ENCODE data around the gene NMD3. TPM values are rescaled to one million over a fixed set of nuclear protein-coding genes. Genes with fewer than 3 reads are reported as not detected.

NMD3 gene
- total RNA-seq, 1 experiment from 2014 or later: 71.9 TPM

DNA sequence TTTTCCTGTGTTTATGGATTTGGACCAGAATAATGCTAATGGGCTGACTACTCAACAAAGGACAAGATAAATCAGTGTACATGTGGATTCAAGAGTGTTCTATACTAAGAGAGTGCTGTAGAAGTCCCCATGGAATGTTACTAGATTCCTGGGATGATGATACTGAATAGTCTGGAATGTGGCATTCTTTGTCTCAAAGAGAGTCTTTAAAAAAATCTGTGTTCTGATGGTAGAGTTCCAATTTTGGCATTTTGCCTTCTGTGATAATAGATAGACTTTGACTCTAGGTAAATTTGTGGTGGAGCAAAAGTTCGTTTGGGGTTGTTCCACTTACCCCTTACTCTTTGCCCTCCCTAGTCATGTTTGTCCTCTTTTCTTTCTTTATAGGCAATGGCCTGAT, 43.7 kb downstream of the NMD3 start:
- no peaks in the 10 kb centered on the region; the same call in 1 of the 2 replicates for H3K79me2 ChIP-seq (ENCODE audit: low read length)
- H3K27ac ChIP-seq (ENCODE audit: low read length): no peak overlapping the region
- H3K27me3 ChIP-seq (ENCODE audit: low read length): no peaks in the 10 kb centered on the region
- H3K4me3 ChIP-seq (ENCODE audit: low read length): no peak overlapping the region
- no peak overlapping the region for H2AFZ ChIP-seq (ENCODE audit: low read length)
- H3K4me1 ChIP-seq (ENCODE audit: low read length): no peaks in the 10 kb centered on the region
- peaks cover 37% of the 10 kb centered on the region for H3K36me3 ChIP-seq (ENCODE audit: insufficient read depth, low read length)
- DNase-seq: no peak
- no peaks in the 10 kb centered on the region for H4K20me1 ChIP-seq (ENCODE audit: insufficient read depth, low read depth, low read length)
- no peak overlapping the region for H3K9ac ChIP-seq (ENCODE audit: low read length)
- no peak overlapping the region for H3K4me2 ChIP-seq (ENCODE audit: low read depth, low read length, poor library complexity, severe bottlenecking)
- H3K9me3 ChIP-seq (ENCODE audit: low read length): no peaks in the 10 kb centered on the region
- no peaks in the 10 kb centered on the region for H3K9me2 ChIP-seq (replicated peaks; ENCODE audit: insufficient read depth, low read length)

DNA sequence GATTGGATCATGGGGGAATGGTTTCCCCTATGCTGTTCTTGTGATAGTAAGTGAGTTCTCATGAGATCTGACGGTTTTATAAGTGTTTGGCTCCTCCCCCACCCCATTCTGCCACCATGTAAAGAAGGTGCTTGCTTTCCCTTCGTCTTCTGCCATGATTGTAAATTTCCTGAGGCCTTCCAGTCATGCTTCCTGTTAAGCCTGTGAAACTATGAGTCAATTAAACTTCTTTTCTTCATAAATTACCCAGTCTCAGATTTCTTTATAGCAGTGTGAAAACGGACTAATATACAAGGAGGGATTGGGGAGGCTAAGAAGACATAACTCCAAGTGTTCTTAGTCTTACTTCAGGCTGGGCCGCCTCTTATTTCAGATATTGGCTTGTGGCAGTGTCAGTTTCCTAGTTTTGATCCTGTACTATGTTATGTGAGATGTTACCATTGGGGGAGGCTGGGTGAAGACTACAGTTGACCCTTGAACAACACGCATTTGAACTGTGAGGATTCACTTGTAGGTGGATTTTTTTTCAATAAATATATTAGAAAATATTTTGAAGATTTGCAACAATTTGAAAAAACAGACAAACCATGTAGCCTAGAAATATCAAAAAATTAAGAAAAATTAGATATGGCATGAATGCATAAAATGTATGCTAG, 44.9 kb downstream of the NMD3 start:
- Histone ChIP-seq H3K4me2 (ENCODE audit: low read depth, low read length, poor library complexity, severe bottlenecking) (no peak overlapping the region), H3K36me3 (ENCODE audit: insufficient read depth, low read length) (peaks cover 27% of the 10 kb centered on the region), H4K20me1 (ENCODE audit: insufficient read depth, low read depth, low read length) (no peaks in the 10 kb centered on the region), H3K9ac (ENCODE audit: low read length) (no peak overlapping the region), H3K4me3 (ENCODE audit: low read length) (no peak overlapping the region), H3K9me2 (replicated peaks; ENCODE audit: insufficient read depth, low read length) (no peaks in the 10 kb centered on the region), H3K27ac (ENCODE audit: low read length) (no peak overlapping the region), H3K9me3 (ENCODE audit: low read length) (no peaks in the 10 kb centered on the region), H3K27me3 (ENCODE audit: low read length) (no peaks in the 10 kb centered on the region), H3K79me2 (ENCODE audit: low read length) (no peaks in the 10 kb centered on the region; the same call in 1 of the 2 replicates), H2AFZ (ENCODE audit: low read length) (no peak overlapping the region), H3K4me1 (ENCODE audit: low read length) (no peaks in the 10 kb centered on the region)
- DNase-seq: no peak

DNA sequence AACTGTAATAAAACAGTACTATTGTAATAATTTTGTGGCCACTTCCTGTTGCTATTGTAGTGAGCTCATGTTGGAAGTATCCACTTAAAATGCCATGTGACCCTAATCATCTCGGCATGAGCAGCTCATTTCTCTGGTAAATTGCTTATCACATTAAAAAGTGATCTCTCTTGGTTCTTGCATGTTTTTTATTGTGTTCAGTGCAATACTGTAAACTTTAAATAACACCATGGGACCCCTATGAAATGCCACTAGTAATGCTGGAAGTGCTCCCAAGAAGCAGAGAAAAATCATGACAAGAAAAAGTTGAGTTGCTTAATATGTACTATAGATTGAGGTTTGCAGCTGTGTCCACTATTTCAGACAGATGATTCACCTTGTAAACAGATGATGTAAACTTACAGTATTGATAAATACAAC, 45.6 kb downstream of the NMD3 start:
- H2AFZ ChIP-seq (ENCODE audit: low read length): no peak overlapping the region
- H3K4me2 ChIP-seq (ENCODE audit: low read depth, low read length, poor library complexity, severe bottlenecking): no peak overlapping the region
- no peaks in the 10 kb centered on the region for H3K27me3 ChIP-seq (ENCODE audit: low read length)
- no peak overlapping the region for H3K9ac ChIP-seq (ENCODE audit: low read length)
- no peak overlapping the region for H3K4me3 ChIP-seq (ENCODE audit: low read length)
- H3K79me2 ChIP-seq (ENCODE audit: low read length): no peaks in the 10 kb centered on the region; the same call in 1 of the 2 replicates
- no peaks in the 10 kb centered on the region for H3K9me2 ChIP-seq (replicated peaks; ENCODE audit: insufficient read depth, low read length)
- no peaks in the 10 kb centered on the region for H3K9me3 ChIP-seq (ENCODE audit: low read length)
- H3K27ac ChIP-seq (ENCODE audit: low read length): no peak overlapping the region
- H3K4me1 ChIP-seq (ENCODE audit: low read length): no peaks in the 10 kb centered on the region
- DNase-seq: no peak
- no peaks in the 10 kb centered on the region for H4K20me1 ChIP-seq (ENCODE audit: insufficient read depth, low read depth, low read length)
- H3K36me3 ChIP-seq (ENCODE audit: insufficient read depth, low read length): peaks cover 25% of the 10 kb centered on the region

DNA sequence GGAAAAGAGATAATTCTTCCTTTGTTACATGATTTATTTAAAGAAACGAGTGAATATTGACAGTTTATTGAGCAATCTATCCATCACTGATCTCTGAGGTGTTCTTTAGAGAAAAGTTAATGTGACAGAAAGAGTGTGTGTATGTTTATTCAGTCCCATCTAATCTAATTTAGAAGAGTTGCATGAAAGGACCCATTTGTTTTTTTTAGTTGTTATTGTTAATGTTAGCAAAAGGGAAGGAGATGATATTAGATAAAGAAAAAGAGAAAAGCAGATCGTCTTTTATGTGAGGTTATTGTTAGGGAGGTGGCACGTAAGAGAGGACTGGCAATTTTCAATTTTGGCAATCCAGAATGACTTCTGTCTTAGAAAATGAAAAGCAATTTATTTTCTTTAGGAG, 46.5 kb downstream of the NMD3 start:
- no peak overlapping the region for H3K27ac ChIP-seq (ENCODE audit: low read length)
- H2AFZ ChIP-seq (ENCODE audit: low read length): no peak overlapping the region
- no peak overlapping the region for H3K9ac ChIP-seq (ENCODE audit: low read length)
- no peaks in the 10 kb centered on the region for H3K9me2 ChIP-seq (replicated peaks; ENCODE audit: insufficient read depth, low read length)
- no peaks in the 10 kb centered on the region for H3K9me3 ChIP-seq (ENCODE audit: low read length)
- H3K4me3 ChIP-seq (ENCODE audit: low read length): no peak overlapping the region
- H3K27me3 ChIP-seq (ENCODE audit: low read length): no peaks in the 10 kb centered on the region
- H3K4me2 ChIP-seq (ENCODE audit: low read depth, low read length, poor library complexity, severe bottlenecking): no peak overlapping the region
- no peak for DNase-seq
- H4K20me1 ChIP-seq (ENCODE audit: insufficient read depth, low read depth, low read length): no peaks in the 10 kb centered on the region
- no peaks in the 10 kb centered on the region for H3K79me2 ChIP-seq (ENCODE audit: low read length)
- H3K36me3 ChIP-seq (ENCODE audit: insufficient read depth, low read length): peaks cover 15% of the 10 kb centered on the region
- H3K4me1 ChIP-seq (ENCODE audit: low read length): no peaks in the 10 kb centered on the region

DNA sequence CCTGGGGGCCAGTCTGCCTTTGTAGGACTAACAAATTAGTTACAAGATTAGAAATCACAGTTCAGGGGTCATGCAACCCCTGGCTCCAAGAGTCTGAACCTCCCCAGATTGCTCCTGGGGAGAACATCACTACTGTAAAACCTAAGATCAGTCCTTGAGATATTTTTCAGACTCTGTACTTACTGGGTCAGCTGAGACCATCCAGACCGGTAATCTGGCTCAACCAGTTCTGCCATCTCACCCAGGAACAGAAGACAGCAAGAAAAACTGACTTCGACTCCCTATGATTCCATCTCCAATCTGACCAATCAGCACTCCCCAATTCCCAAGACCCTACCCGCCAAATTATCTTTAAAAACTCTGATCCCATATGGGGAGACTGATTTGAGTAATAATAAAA, 47.5 kb downstream of the NMD3 start:
- Histone ChIP-seq H3K36me3 (ENCODE audit: insufficient read depth, low read length) (peaks cover 6% of the 10 kb centered on the region), H3K9me2 (replicated peaks; ENCODE audit: insufficient read depth, low read length) (no peaks in the 10 kb centered on the region), H4K20me1 (ENCODE audit: insufficient read depth, low read depth, low read length) (no peaks in the 10 kb centered on the region), H3K4me3 (ENCODE audit: low read length) (no peak overlapping the region), H3K4me2 (ENCODE audit: low read depth, low read length, poor library complexity, severe bottlenecking) (no peak overlapping the region), H3K9me3 (ENCODE audit: low read length) (no peaks in the 10 kb centered on the region), H3K27me3 (ENCODE audit: low read length) (no peaks in the 10 kb centered on the region), H3K9ac (ENCODE audit: low read length) (no peak overlapping the region), H3K4me1 (ENCODE audit: low read length) (no peaks in the 10 kb centered on the region), H3K27ac (ENCODE audit: low read length) (no peak overlapping the region), H2AFZ (ENCODE audit: low read length) (no peak overlapping the region), H3K79me2 (ENCODE audit: low read length) (no peaks in the 10 kb centered on the region)
- no peak for DNase-seq

DNA sequence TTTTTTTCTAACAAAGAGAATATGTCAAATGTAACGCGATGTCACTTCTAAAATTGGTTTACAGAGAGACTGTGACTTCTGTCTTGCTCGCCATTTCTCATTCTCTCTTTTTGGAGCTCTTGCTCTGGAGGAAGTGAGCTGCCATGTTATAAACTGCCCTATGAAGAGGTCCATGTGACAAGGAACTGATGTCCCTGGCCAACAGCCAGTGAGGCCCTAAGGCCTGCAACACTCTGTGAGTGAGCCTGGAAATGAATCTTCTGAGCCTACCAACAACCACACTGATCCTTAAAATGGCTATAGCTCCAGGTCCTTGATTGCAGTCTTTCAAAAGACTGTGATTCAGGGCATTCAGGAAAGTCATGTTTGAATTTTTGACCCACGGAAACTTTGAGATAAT, 49.9 kb downstream of the NMD3 start:
- Histone ChIP-seq H3K4me2 (ENCODE audit: low read depth, low read length, poor library complexity, severe bottlenecking) (no peak overlapping the region), H3K9ac (ENCODE audit: low read length) (no peak overlapping the region), H3K9me2 (replicated peaks; ENCODE audit: insufficient read depth, low read length) (no peaks in the 10 kb centered on the region), H3K27me3 (ENCODE audit: low read length) (no peaks in the 10 kb centered on the region), H3K79me2 (ENCODE audit: low read length) (no peaks in the 10 kb centered on the region), H2AFZ (ENCODE audit: low read length) (no peak overlapping the region), H3K36me3 (ENCODE audit: insufficient read depth, low read length) (no peaks in the 10 kb centered on the region), H3K4me1 (ENCODE audit: low read length) (no peaks in the 10 kb centered on the region), H4K20me1 (ENCODE audit: insufficient read depth, low read depth, low read length) (no peaks in the 10 kb centered on the region), H3K4me3 (ENCODE audit: low read length) (no peak overlapping the region), H3K9me3 (ENCODE audit: low read length) (no peaks in the 10 kb centered on the region), H3K27ac (ENCODE audit: low read length) (no peak overlapping the region)
- no peak for DNase-seq

DNA sequence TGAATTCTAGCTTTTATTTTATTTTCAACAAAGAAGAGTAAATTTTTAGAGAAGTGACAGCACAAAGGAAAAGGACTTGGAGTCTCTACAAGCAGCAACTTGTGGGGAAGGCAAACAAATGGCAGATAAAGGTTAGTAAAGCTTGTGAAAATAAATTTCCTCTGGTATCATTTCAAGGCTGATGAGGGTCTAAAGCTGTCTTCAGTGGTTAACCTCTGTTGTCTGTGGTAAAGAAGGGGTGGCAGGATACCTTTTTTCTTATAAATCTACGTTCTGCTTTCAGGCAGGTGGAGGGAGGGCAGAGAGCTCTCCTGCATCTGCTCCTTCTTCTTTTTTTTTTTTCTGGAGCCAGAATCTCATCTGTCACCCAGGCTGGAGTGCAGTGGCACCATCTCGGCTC, 50.5 kb downstream of the NMD3 start:
- H3K4me2 ChIP-seq (ENCODE audit: low read depth, low read length, poor library complexity, severe bottlenecking): no peak overlapping the region
- DNase-seq: no peak
- H3K9ac ChIP-seq (ENCODE audit: low read length): no peak overlapping the region
- H3K27ac ChIP-seq (ENCODE audit: low read length): no peak overlapping the region
- H3K79me2 ChIP-seq (ENCODE audit: low read length): no peaks in the 10 kb centered on the region
- no peak overlapping the region for H2AFZ ChIP-seq (ENCODE audit: low read length)
- H3K4me3 ChIP-seq (ENCODE audit: low read length): no peak overlapping the region
- H3K9me2 ChIP-seq (replicated peaks; ENCODE audit: insufficient read depth, low read length): no peaks in the 10 kb centered on the region
- H3K9me3 ChIP-seq (ENCODE audit: low read length): no peaks in the 10 kb centered on the region
- H4K20me1 ChIP-seq (ENCODE audit: insufficient read depth, low read depth, low read length): no peaks in the 10 kb centered on the region
- no peaks in the 10 kb centered on the region for H3K36me3 ChIP-seq (ENCODE audit: insufficient read depth, low read length)
- no peaks in the 10 kb centered on the region for H3K4me1 ChIP-seq (ENCODE audit: low read length)
- H3K27me3 ChIP-seq (ENCODE audit: low read length): no peaks in the 10 kb centered on the region

DNA sequence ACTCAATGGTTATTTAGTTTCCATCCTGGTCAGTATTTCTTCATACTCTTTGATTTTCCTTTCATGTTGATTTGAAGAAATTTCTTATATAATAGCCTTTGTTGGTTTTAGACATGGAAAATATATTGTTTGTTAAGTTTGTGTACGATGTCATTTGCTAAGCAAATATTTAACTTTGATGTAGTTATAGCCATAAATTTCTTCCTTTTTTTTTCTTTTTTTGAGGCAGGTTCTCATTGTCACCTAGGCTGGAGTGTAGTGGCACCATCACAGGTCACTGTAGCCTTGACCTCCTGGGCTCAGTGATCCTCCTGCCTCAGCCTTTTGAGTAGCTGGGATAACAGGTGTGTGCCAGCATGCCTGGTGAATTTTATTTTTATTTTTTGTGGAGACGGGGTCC, 51.4 kb downstream of the NMD3 start:
- no peaks in the 10 kb centered on the region for H4K20me1 ChIP-seq (ENCODE audit: insufficient read depth, low read depth, low read length)
- DNase-seq: no peak
- H2AFZ ChIP-seq (ENCODE audit: low read length): no peak overlapping the region
- H3K4me2 ChIP-seq (ENCODE audit: low read depth, low read length, poor library complexity, severe bottlenecking): no peak overlapping the region
- no peaks in the 10 kb centered on the region for H3K4me1 ChIP-seq (ENCODE audit: low read length)
- H3K9me3 ChIP-seq (ENCODE audit: low read length): no peaks in the 10 kb centered on the region
- no peaks in the 10 kb centered on the region for H3K9me2 ChIP-seq (replicated peaks; ENCODE audit: insufficient read depth, low read length)
- H3K4me3 ChIP-seq (ENCODE audit: low read length): no peak overlapping the region
- H3K9ac ChIP-seq (ENCODE audit: low read length): no peak overlapping the region
- no peaks in the 10 kb centered on the region for H3K36me3 ChIP-seq (ENCODE audit: insufficient read depth, low read length)
- H3K79me2 ChIP-seq (ENCODE audit: low read length): no peaks in the 10 kb centered on the region
- H3K27ac ChIP-seq (ENCODE audit: low read length): no peak overlapping the region
- H3K27me3 ChIP-seq (ENCODE audit: low read length): no peaks in the 10 kb centered on the region

Measured in Karpas-422 (cell line).